ENCODE measurements around the gene RTN4IP1. TPM values are rescaled to one million over a fixed set of nuclear protein-coding genes. Genes with fewer than 3 reads are reported as not detected.
A peak's percentile ranks its signal among the peaks of the same experiment; 100 is the strongest.

RTN4IP1 gene
- total and polyA plus RNA-seq, 2 of the 13 experiments (the other 11 are each of a cell fraction or from before 2014, with no cell fraction given): 5.5 to 17.2 TPM

DNA sequence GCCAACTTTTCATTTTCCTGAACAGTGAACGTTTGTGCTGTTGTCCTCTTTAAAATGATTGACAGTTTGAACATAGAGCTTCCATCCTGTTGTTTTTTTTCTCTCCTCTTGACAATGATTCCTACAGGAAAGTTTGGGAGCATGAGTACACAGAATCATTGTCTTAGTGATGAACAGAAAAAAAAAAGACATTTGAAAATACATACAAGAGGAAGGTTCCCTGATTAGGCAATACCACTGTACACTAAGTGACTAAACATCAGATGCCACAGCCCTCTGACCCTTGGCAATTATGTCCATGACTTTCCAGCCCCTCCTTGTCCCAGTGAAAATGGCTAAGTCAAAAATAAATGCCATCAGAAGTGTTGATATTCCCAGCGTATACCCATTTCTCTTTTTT is 71.5 kb downstream of the RTN4IP1 start (continued):
- TF ChIP-seq RXRB (CRISPR knock-in tag; IDR thresholded peaks at IDR 0.05; ENCODE audit: borderline replicate concordance): peak; percentile 48; the same call in 1 of the 2 replicates
- peak; percentile 30; the same call in 1 of the 2 replicates for TF ChIP-seq NCOA2 (CRISPR knock-in tag; IDR thresholded peaks at IDR 0.05)
- TF ChIP-seq FOSL2 (CRISPR knock-in tag; IDR thresholded peaks at IDR 0.05): peak; percentile 69
- TF ChIP-seq, protein P1, sequence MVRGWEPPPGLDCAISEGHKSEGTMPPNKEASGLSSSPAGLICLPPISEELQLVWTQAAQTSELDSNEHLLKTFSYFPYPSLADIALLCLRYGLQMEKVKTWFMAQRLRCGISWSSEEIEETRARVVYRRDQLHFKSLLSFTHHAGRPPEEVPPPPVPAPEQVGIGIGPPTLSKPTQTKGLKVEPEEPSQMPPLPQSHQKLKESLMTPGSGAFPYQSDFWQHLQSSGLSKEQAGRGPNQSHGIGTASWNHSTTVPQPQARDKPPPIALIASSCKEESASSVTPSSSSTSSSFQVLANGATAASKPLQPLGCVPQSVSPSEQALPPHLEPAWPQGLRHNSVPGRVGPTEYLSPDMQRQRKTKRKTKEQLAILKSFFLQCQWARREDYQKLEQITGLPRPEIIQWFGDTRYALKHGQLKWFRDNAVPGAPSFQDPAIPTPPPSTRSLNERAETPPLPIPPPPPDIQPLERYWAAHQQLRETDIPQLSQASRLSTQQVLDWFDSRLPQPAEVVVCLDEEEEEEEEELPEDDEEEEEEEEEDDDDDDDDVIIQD (CRISPR knock-in tag; IDR thresholded peaks at IDR 0.05; ENCODE audit: low read depth): peak; percentile 60; the same call in 1 of the 2 replicates
- no peak for TF ChIP-seq NR1H2 (CRISPR knock-in tag; IDR thresholded peaks at IDR 0.05; ENCODE audit: borderline replicate concordance, low read depth)
- TF ChIP-seq, protein P2, sequence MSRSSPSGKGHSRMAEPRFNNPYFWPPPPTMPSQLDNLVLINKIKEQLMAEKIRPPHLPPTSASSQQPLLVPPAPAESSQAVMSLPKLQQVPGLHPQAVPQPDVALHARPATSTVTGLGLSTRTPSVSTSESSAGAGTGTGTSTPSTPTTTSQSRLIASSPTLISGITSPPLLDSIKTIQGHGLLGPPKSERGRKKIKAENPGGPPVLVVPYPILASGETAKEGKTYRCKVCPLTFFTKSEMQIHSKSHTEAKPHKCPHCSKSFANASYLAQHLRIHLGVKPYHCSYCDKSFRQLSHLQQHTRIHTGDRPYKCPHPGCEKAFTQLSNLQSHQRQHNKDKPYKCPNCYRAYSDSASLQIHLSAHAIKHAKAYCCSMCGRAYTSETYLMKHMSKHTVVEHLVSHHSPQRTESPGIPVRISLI (CRISPR knock-in tag; IDR thresholded peaks at IDR 0.05; ENCODE audit: borderline replicate concordance): peak; percentile 91
- peak; percentile 97 for TF ChIP-seq SOX5 (CRISPR knock-in tag; IDR thresholded peaks at IDR 0.05; ENCODE audit: borderline replicate concordance)
- TF ChIP-seq RCOR2 (CRISPR knock-in tag; IDR thresholded peaks at IDR 0.05): peak; percentile 56; the same call in 1 of the 2 replicates
- no peak for TF ChIP-seq ZNF878 (CRISPR knock-in tag; IDR thresholded peaks at IDR 0.05)
- 0 out of 2 replicates have a peak, but pooled peaks have one; percentile 28 for TF ChIP-seq ZNF614 (CRISPR knock-in tag; IDR thresholded peaks at IDR 0.05; ENCODE audit: borderline replicate concordance)
- TF ChIP-seq, protein P3, sequence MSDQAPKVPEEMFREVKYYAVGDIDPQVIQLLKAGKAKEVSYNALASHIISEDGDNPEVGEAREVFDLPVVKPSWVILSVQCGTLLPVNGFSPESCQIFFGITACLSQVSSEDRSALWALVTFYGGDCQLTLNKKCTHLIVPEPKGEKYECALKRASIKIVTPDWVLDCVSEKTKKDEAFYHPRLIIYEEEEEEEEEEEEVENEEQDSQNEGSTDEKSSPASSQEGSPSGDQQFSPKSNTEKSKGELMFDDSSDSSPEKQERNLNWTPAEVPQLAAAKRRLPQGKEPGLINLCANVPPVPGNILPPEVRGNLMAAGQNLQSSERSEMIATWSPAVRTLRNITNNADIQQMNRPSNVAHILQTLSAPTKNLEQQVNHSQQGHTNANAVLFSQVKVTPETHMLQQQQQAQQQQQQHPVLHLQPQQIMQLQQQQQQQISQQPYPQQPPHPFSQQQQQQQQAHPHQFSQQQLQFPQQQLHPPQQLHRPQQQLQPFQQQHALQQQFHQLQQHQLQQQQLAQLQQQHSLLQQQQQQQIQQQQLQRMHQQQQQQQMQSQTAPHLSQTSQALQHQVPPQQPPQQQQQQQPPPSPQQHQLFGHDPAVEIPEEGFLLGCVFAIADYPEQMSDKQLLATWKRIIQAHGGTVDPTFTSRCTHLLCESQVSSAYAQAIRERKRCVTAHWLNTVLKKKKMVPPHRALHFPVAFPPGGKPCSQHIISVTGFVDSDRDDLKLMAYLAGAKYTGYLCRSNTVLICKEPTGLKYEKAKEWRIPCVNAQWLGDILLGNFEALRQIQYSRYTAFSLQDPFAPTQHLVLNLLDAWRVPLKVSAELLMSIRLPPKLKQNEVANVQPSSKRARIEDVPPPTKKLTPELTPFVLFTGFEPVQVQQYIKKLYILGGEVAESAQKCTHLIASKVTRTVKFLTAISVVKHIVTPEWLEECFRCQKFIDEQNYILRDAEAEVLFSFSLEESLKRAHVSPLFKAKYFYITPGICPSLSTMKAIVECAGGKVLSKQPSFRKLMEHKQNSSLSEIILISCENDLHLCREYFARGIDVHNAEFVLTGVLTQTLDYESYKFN (CRISPR knock-in tag; conservative IDR thresholded peaks at IDR 0.05): peak; percentile 37; the same call in 1 of the 2 replicates
- TF ChIP-seq ELF3 (CRISPR knock-in tag; IDR thresholded peaks at IDR 0.05): peak; percentile 36; the same call in 1 of the 2 replicates
- no peak for TF ChIP-seq HNRNPLL (IDR thresholded peaks at IDR 0.05; ENCODE audit: low read depth, low read length, poor library complexity, severe bottlenecking)
- TF ChIP-seq NR2F1 (CRISPR knock-in tag; IDR thresholded peaks at IDR 0.05): peak in 1 of 2 experiments; percentile 44; a peak in 1 of 4 replicates
- TF ChIP-seq EP300 (IDR thresholded peaks at IDR 0.05; ENCODE audit: low read depth in 2 of 2, low read length in 2 of 2): peak in 1 of 2 experiments; percentile 34; a peak in 1 of 4 replicates
- TF ChIP-seq EP300 (CRISPR knock-in tag; IDR thresholded peaks at IDR 0.05; ENCODE audit: borderline replicate concordance): no peak
- peak; percentile 42; the same call in 1 of the 2 replicates for TF ChIP-seq MIXL1 (CRISPR knock-in tag; IDR thresholded peaks at IDR 0.05)
- peak; percentile 57; the same call in 1 of the 2 replicates for TF ChIP-seq FOXA3 (CRISPR knock-in tag; IDR thresholded peaks at IDR 0.05)
- TF ChIP-seq NR2F2 (IDR thresholded peaks at IDR 0.05; ENCODE audit: borderline replicate concordance, low read depth): peak; percentile 55; the same call in 1 of the 2 replicates
- TF ChIP-seq AGO2 (optimal IDR thresholded peaks at IDR 0.05; ENCODE audit: low read depth, low read length): no peak
- TF ChIP-seq GATAD2A (CRISPR knock-in tag; IDR thresholded peaks at IDR 0.05): peak; percentile 71
- no peak for TF ChIP-seq SOX6 (IDR thresholded peaks at IDR 0.05)
- peak; percentile 90 for TF ChIP-seq SOX6 (CRISPR knock-in tag; IDR thresholded peaks at IDR 0.05)
- no peak for TF ChIP-seq ZNF749 (CRISPR knock-in tag; IDR thresholded peaks at IDR 0.05; ENCODE audit: borderline replicate concordance)

Measured in HepG2 (cell line).